Activated CD8-positive, alpha-beta T cell treated with anti-CD3 and anti-CD28 coated beads, Interleukin-2, amount 10 ng/mL, durations not matched to agents 7 days and 5 days (primary cell): ENCODE measurements around the gene ALS2CL. TPM values are rescaled to one million over a fixed set of nuclear protein-coding genes. Genes with fewer than 3 reads are reported as not detected.

ENCODE experiments used
- ATAC-seq: fragments of 150-1000 bp; cut with Tn5 transposase; one replicate; pipeline ENCODE4 v1.10.0; 2021; ENCODE audit warnings: moderate library complexity
- CTCF ChIA-PET: fragments of 350-600 bp; sonication (Branson Sonifier 250); formaldehyde crosslinking; loops from one replicate; lab custom pipeline; 2021; ENCODE audit warnings: antibody characterized with exemption; lab: Charles Lee
- POLR2A ChIA-PET: fragments of 350-600 bp; sonication (Branson Sonifier 250); formaldehyde crosslinking; loops from one replicate; lab custom pipeline; 2021; ENCODE audit warnings: antibody characterized with exemption; lab: Charles Lee
- DNase-seq: peaks from one replicate; pipeline ENCODE4 v3.0.0-alpha.2; 2020
- H3K27ac Mint-ChIP-seq: one replicate; pipeline ENCODE4 v1.8.0; 2021; ENCODE audit warnings: mild to moderate bottlenecking, mixed read lengths
- H3K27me3 Mint-ChIP-seq: one replicate; pipeline ENCODE4 v1.8.0; 2021; ENCODE audit warnings: low read depth, mixed read lengths
- H3K36me3 Mint-ChIP-seq: one replicate; pipeline ENCODE4 v1.8.0; 2021; ENCODE audit warnings: low read depth, mixed read lengths
- H3K4me1 Mint-ChIP-seq: one replicate; pipeline ENCODE4 v1.8.0; 2021; ENCODE audit warnings: low read depth, mixed read lengths
- H3K4me3 Mint-ChIP-seq: one replicate; pipeline ENCODE4 v1.8.0; 2021; ENCODE audit warnings: mild to moderate bottlenecking, mixed read lengths
- H3K9me3 Mint-ChIP-seq: one replicate; pipeline ENCODE4 v1.8.0; 2022; ENCODE audit warnings: mixed read lengths; ENCODE audit not compliant: insufficient read depth
- total RNA-seq, 2 experiments: library from RNA; stranded (reverse); gene quantifications; one replicate each; pipeline ENCODE4 v1.2.3, GENCODE V29; 2021

Gene ALS2CL
- total RNA-seq, 2 experiments from 2014 or later: 1.3 to 1.4 TPM

DNA sequence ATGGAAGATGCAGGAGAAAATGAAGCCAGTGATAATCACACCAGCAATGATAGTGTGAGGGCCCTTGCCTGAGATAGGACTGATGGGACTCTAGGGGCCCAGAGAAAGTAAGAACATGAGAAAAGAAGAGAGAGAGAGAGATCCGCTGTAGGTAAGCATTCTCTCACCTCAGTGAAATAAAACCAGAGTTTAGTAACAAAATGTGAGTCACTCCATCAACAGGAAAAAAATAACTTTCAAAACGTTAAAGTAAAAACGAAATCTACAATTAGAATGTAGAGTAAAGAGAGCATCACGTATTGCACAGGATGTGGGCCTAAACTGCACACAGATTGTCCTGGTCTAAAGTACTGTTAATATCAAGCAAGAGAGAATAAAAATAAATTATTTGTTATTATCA is 30.9 kb upstream of the ALS2CL start:
- no peaks in the 10 kb centered on the region for H3K4me1 Mint-ChIP-seq
- H3K27me3 Mint-ChIP-seq: peaks cover 15% of the 10 kb centered on the region
- ATAC-seq: no peak
- POLR2A ChIA-PET: interaction anchor here (0.7 kb wide), 1 partner anchor 725 kb away, joined by 3 read pairs; no protein-coding TSS in a partner anchor
- H3K9me3 Mint-ChIP-seq: no peaks in the 10 kb centered on the region
- no peak for DNase-seq
- no peaks in the 10 kb centered on the region for H3K36me3 Mint-ChIP-seq
- no peak overlapping the region for H3K27ac Mint-ChIP-seq
- CTCF ChIA-PET: interaction anchor here (1.2 kb wide), 1 partner anchor 21 kb away, joined by 4 read pairs; no protein-coding TSS in a partner anchor
- no peak overlapping the region for H3K4me3 Mint-ChIP-seq

GRCh38 chr3:46722443-46722842 is 29.0 kb upstream of the ALS2CL start:
- H3K9me3 Mint-ChIP-seq: no peaks in the 10 kb centered on the region
- DNase-seq: no peak
- H3K27me3 Mint-ChIP-seq: peaks cover 19% of the 10 kb centered on the region
- no peaks in the 10 kb centered on the region for H3K36me3 Mint-ChIP-seq
- no peaks in the 10 kb centered on the region for H3K4me1 Mint-ChIP-seq
- no peak for ATAC-seq
- H3K4me3 Mint-ChIP-seq: no peak overlapping the region
- POLR2A ChIA-PET: no interaction called here
- no peak overlapping the region for H3K27ac Mint-ChIP-seq
- CTCF ChIA-PET: no interaction called here

DNA sequence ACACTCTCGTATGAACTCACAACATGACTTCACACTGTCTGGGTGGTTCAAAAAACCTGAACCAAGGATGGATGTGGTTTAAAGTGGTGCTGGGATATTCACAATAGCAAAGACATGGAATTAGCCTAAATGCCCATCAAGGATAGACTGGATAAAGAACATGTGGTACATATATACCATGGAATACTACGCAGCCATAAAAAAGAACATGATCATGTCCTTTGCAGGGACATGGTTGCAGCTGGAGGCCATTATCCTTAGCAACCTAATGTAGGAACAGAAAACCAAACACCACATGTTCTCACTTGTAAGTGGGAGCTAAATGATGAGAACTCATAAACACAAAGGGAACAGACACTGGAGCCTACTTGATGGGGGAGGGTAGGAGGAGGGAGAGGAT is 27.5 kb upstream of the ALS2CL start:
- H3K9me3 Mint-ChIP-seq: no peaks in the 10 kb centered on the region
- H3K27ac Mint-ChIP-seq: no peak overlapping the region
- ATAC-seq: no peak
- H3K27me3 Mint-ChIP-seq: peaks cover 17% of the 10 kb centered on the region
- DNase-seq: no peak
- ChIA-PET POLR2A (no interaction called here), CTCF (interaction anchor here (1.0 kb wide), 1 partner anchor 19 kb away, joined by 3 read pairs; no protein-coding TSS in a partner anchor)
- H3K4me1 Mint-ChIP-seq: no peaks in the 10 kb centered on the region
- H3K36me3 Mint-ChIP-seq: no peaks in the 10 kb centered on the region
- H3K4me3 Mint-ChIP-seq: no peak overlapping the region

DNA sequence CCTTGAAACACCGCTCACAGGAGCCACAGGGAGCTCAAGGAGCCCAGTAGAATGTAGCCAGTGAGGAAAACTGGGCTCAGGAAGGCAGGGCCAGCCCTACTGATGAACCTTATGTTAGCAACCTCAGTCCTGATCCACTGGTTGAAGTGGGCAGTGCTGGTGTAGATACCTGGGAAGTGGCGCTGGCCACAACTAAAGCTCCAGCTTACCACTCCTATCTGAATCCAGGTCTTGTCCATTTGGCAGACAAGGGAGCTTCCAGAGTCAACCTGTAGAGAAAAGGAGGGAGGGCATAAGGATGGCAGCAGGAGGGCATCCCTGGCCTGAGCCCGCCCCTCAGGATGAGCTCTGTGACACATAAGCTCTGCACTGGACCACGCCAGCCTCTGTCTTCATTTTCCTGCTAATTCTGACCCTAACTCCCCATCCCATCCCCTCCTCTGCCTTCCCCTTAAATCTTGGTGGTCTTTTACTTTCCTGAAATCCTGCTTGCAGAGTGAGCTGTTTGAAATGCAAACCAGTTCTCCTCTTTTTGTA is 26.3 kb upstream of the ALS2CL start:
- Mint-ChIP-seq H3K4me1 (no peaks in the 10 kb centered on the region), H3K27ac (no peak overlapping the region), H3K9me3 (no peaks in the 10 kb centered on the region), H3K27me3 (peaks cover 11% of the 10 kb centered on the region), H3K4me3 (no peak overlapping the region), H3K36me3 (no peaks in the 10 kb centered on the region)
- no peak for DNase-seq
- no peak for ATAC-seq
- CTCF ChIA-PET: interaction anchor here (1.0 to 1.1 kb wide), 2 partner anchors 18 to 23 kb away, joined by 3 read pairs; no protein-coding TSS in a partner anchor
- POLR2A ChIA-PET: no interaction called here

DNA sequence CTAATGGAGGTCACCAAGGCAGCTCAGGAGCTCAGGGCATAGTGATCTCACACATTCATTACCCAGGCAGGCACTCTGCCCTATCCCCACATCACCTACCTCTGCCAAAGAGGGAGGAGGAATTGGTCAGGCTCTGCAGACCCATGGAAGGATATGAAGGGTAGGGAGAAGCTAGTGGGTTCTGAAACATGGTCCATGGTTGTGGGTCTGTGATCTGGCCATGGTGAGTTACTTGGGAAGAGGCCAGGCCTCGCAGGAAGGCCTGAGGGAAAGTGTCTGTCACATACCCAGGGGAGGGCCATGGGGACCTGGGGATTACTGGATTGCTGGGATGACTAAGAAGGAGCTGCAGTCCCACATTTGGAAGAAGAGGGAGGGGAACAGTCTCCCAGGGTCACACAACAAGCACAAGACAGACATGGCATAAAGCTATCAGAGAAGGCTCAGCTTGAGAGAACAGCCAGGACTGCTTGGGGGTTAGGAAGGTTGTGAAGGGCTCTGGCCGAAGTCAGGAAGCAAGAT is 25.6 kb upstream of the ALS2CL start:
- H3K36me3 Mint-ChIP-seq: no peaks in the 10 kb centered on the region
- POLR2A ChIA-PET: no interaction called here
- H3K4me3 Mint-ChIP-seq: no peak overlapping the region
- ATAC-seq: no peak
- no peaks in the 10 kb centered on the region for H3K9me3 Mint-ChIP-seq
- H3K27me3 Mint-ChIP-seq: peaks cover 11% of the 10 kb centered on the region
- no peak overlapping the region for H3K27ac Mint-ChIP-seq
- H3K4me1 Mint-ChIP-seq: no peaks in the 10 kb centered on the region
- CTCF ChIA-PET: interaction anchor here (0.6 to 1.1 kb wide), 2 partner anchors 22 to 1106 kb away, joined by 3 read pairs; no protein-coding TSS in a partner anchor
- no peak for DNase-seq

DNA sequence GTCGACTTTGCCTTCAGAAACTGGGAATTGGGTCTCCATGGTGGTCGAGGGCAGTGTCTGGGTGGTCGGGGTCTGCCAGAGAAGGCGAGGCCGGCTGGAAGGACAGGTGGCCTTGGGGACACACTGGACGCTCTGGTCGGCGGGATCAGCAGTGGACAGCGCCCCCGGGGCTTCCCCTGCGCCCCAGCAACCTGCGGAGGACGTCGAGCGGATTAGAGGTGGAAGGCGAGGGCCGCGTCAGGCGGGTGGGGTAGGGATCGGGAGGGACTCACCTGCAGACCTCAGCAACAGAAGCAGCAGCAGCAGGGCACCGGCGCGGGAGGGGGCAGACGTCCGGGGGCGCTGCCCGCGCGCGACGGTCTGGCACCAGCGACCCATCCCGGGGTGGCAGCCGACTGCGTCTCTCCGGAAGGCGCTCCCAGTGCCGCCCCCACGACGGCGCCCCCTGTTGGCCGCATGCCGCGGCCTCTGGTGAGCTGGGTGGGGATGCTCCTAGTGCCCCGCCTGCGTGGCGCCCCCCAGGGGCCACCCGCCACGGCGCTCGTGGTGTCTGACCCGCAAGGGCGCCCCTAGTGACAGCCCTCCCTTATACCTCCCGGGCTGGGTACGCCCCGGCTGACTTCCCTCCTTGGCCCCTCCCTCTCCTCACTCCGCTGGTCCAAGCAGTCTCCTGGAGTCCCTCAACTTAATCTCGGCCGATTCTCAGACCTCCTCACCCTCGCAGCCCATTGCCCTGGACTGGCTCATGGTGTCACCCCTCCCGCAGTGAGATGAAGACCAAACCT is 24.2 kb upstream of the ALS2CL start, which contains the start of gene PRSS50:
TSS of gene PRSS50 (minus strand) at position 423 of the 785 bp plus-strand sequence. CDS start at position 378, 45 bp downstream.
- H3K36me3 Mint-ChIP-seq: no peaks in the 10 kb centered on the region
- no peaks in the 10 kb centered on the region for H3K4me1 Mint-ChIP-seq
- H3K27ac Mint-ChIP-seq: no peak within 1 kb of the TSS
- DNase-seq (peak; percentile 38), ATAC-seq (peak; percentile 57)
- ChIA-PET POLR2A (no interaction called here), CTCF (interaction anchor here (1.2 kb wide), 1 partner anchor 9 kb away, joined by 5 read pairs; no protein-coding TSS in a partner anchor)
- H3K27me3 Mint-ChIP-seq: peaks cover 11% of the 10 kb centered on the region
- H3K9me3 Mint-ChIP-seq: no peaks in the 10 kb centered on the region
- no peak within 1 kb of the TSS for H3K4me3 Mint-ChIP-seq

GRCh38 chr3:46716461-46717441 is 23.3 kb upstream of the ALS2CL start:
- ChIA-PET POLR2A (no interaction called here), CTCF (interaction anchor here (1.1 to 1.2 kb wide), 2 partner anchors 8 to 14 kb away, joined by 4 to 5 read pairs; no protein-coding TSS in a partner anchor)
- H3K4me1 Mint-ChIP-seq: no peaks in the 10 kb centered on the region
- no peaks in the 10 kb centered on the region for H3K9me3 Mint-ChIP-seq
- no peak overlapping the region for H3K4me3 Mint-ChIP-seq
- H3K27me3 Mint-ChIP-seq: peaks cover 10% of the 10 kb centered on the region
- ATAC-seq: no peak
- no peak overlapping the region for H3K27ac Mint-ChIP-seq
- H3K36me3 Mint-ChIP-seq: no peaks in the 10 kb centered on the region
- DNase-seq: no peak

DNA sequence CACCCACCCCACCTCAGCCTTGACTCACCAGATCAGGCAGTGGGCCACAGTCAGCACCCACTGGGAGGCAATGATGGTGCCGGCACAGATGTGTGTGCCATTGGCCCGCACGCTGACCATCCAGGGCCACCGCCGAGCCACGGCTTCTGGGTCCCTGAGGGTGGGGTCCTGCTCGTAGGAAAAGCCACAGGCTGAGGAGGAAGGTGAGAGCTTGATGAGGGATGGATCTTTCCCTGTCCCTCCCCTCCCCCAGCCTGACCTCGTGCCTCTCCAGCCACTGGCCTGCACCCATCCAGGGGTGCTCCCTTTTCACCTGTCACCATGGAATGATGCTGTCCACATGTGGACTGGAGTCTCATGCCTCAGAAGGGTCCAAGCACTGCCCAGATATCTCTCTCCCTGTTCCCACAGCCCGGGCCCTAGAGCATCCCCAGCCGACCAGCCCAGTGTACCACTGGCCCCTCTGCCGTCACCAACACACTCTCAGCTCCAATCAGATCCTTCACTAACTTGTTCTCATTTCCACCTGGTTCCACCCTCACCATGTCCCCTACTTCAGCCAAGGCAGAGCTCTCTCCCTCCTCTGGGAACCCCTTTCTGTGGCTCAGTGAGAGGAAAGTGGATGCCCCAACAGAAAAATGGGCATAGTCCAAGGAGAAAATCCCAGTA is 22.2 kb upstream of the ALS2CL start:
- DNase-seq (no peak), ATAC-seq (no peak)
- H3K4me3 Mint-ChIP-seq: no peak overlapping the region
- H3K9me3 Mint-ChIP-seq: no peaks in the 10 kb centered on the region
- H3K27ac Mint-ChIP-seq: no peak overlapping the region
- ChIA-PET CTCF (interaction anchor here (0.6 to 1.1 kb wide), 2 partner anchors 13 to 53 kb away, joined by 4 read pairs; no protein-coding TSS in a partner anchor), POLR2A (no interaction called here)
- H3K27me3 Mint-ChIP-seq: peaks cover 10% of the 10 kb centered on the region
- H3K4me1 Mint-ChIP-seq: no peaks in the 10 kb centered on the region
- no peaks in the 10 kb centered on the region for H3K36me3 Mint-ChIP-seq

DNA sequence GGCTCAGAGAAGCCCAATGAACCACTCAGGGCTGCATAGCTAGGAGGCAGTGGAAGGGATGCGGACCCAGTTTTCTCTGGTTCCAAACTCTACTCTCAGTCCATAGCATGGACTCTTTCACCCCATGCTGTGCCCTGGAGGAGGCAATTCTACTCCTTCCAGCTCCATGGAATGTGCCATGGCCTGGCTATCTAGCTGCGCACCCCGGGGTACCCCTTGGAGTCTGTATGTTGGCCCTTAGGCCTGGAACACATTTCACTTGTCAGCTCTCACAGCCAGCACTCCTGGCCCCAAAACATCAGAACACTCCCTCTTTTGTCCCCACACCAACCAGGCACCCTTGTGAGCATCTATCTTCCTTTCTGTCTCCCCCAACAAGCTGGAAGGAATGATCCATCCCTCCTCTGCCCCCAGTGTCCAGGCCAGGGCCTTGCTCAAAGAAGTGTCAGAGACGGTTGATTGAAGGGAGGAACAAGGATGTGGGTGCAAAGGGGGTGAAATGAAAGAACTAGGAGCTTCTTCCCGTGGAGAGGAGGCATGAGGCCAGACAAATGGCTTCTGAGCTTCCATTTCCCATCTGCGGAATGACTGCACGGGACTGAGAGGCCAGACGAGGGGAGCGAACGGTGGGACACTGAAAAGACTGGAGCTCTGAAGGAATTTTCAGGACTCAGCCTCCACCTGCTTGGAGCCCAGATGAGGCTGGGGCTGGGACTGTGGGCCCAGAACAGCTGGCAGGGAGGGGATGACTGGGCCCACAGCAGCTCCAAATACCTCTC is 21.4 kb upstream of the ALS2CL start:
- Mint-ChIP-seq H3K27ac (no peak overlapping the region), H3K36me3 (no peaks in the 10 kb centered on the region), H3K4me1 (no peaks in the 10 kb centered on the region), H3K4me3 (no peak overlapping the region), H3K27me3 (peaks cover 8% of the 10 kb centered on the region), H3K9me3 (no peaks in the 10 kb centered on the region)
- DNase-seq (no peak), ATAC-seq (no peak)
- CTCF ChIA-PET: interaction anchor here (0.6 to 1.1 kb wide), 2 partner anchors 12 to 53 kb away, joined by 4 read pairs; no protein-coding TSS in a partner anchor
- POLR2A ChIA-PET: no interaction called here

DNA sequence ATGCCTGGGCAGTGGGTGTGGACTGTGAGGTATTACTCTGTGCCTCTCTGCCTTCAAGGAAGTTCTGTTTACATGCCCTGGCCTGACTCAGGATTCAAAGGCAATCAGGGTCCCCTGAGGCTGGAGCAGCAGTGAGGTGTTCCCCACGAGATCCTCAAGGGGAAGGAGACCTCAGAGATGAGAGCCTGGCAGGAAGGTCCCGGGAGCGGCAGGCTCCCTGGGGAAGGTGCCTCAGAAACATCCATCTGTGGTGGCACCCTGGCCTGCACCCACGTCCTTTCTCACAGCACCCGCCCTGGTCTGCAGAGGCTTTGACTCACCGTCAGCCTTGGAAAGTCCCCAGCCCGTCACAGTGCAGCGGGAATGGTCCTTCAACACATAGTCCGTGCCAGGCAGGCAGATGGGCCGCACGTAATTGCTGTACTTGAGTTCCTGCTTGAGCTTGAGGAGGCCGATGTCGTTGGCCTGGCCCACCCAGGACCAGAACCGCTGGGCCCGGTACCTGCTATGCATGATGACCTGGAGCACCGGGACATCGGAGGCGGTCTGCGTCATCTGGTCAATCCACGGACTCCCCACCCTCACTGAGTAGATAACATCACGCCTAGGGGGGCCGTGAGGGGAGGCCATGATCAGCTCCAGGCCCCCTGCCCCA is 20.5 kb upstream of the ALS2CL start:
- DNase-seq: no peak
- peaks cover 3% of the 10 kb centered on the region for H3K27me3 Mint-ChIP-seq
- H3K36me3 Mint-ChIP-seq: no peaks in the 10 kb centered on the region
- H3K4me3 Mint-ChIP-seq: no peak overlapping the region
- H3K27ac Mint-ChIP-seq: no peak overlapping the region
- H3K4me1 Mint-ChIP-seq: no peaks in the 10 kb centered on the region
- H3K9me3 Mint-ChIP-seq: no peaks in the 10 kb centered on the region
- POLR2A ChIA-PET: no interaction called here
- CTCF ChIA-PET: no interaction called here
- ATAC-seq: no peak
